ENCODE data around the gene ELP6.

- TF ChIP-seq POLR2AphosphoS5 (IDR thresholded peaks at IDR 0.05; ENCODE audit: low read depth, low read length) (no peak), TAF1 (IDR thresholded peaks at IDR 0.05; ENCODE audit: borderline replicate concordance, low read depth, low read length) (no peak)
Measured at GRCh38 chr3:47556351-47556750, 42.8 kb upstream of the ELP6 start.
